Measurements from ENCODE around the gene PUS10.

GRCh38 chr2:61006486-61007105 lies 11.5 kb downstream of the PUS10 start:
- TF ChIP-seq HOXB13 (CRISPR knock-in tag; IDR thresholded peaks at IDR 0.05; ENCODE audit: low read depth) (no peak), TP53 (CRISPR knock-in tag; IDR thresholded peaks at IDR 0.05) (no peak), BHLHE40 (IDR thresholded peaks at IDR 0.05; ENCODE audit: low read depth, low read length) (no peak), MYC (IDR thresholded peaks at IDR 0.05; ENCODE audit: borderline replicate concordance, low read length) (no peak), KDM5A (IDR thresholded peaks at IDR 0.05) (no peak), USF2 (IDR thresholded peaks at IDR 0.05) (no peak)
- TF ChIP-seq, protein P1, sequence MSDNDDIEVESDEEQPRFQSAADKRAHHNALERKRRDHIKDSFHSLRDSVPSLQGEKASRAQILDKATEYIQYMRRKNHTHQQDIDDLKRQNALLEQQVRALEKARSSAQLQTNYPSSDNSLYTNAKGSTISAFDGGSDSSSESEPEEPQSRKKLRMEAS (IDR thresholded peaks at IDR 0.05) = no peak
- TF ChIP-seq, protein P2, sequence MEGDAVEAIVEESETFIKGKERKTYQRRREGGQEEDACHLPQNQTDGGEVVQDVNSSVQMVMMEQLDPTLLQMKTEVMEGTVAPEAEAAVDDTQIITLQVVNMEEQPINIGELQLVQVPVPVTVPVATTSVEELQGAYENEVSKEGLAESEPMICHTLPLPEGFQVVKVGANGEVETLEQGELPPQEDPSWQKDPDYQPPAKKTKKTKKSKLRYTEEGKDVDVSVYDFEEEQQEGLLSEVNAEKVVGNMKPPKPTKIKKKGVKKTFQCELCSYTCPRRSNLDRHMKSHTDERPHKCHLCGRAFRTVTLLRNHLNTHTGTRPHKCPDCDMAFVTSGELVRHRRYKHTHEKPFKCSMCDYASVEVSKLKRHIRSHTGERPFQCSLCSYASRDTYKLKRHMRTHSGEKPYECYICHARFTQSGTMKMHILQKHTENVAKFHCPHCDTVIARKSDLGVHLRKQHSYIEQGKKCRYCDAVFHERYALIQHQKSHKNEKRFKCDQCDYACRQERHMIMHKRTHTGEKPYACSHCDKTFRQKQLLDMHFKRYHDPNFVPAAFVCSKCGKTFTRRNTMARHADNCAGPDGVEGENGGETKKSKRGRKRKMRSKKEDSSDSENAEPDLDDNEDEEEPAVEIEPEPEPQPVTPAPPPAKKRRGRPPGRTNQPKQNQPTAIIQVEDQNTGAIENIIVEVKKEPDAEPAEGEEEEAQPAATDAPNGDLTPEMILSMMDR (IDR thresholded peaks at IDR 0.05) = no peak

Data from A549 (cell line).